GM21717 (cell line): ENCODE results near the gene CBX1.

ENCODE experiments used
- ATAC-seq: cut with Tn5 transposase; IDR thresholded peaks from one replicate; pipeline ENCODE4 v1.9.1; 2021; ENCODE audit warnings: mild to moderate bottlenecking, moderate library complexity; ENCODE audit not compliant: unreplicated experiment

Gene CBX1

GRCh38 chr17:48101012-48101720 lies at the start of gene CBX1:
CBX1 (minus strand) TSS chr17:48101478; CDS start chr17:48077004, 24,474 bp downstream.
- ATAC-seq: peak; percentile 79

GRCh38 chr17:48150597-48151001 lies 49.3 kb upstream of the CBX1 start:
- no peak for ATAC-seq

DNA sequence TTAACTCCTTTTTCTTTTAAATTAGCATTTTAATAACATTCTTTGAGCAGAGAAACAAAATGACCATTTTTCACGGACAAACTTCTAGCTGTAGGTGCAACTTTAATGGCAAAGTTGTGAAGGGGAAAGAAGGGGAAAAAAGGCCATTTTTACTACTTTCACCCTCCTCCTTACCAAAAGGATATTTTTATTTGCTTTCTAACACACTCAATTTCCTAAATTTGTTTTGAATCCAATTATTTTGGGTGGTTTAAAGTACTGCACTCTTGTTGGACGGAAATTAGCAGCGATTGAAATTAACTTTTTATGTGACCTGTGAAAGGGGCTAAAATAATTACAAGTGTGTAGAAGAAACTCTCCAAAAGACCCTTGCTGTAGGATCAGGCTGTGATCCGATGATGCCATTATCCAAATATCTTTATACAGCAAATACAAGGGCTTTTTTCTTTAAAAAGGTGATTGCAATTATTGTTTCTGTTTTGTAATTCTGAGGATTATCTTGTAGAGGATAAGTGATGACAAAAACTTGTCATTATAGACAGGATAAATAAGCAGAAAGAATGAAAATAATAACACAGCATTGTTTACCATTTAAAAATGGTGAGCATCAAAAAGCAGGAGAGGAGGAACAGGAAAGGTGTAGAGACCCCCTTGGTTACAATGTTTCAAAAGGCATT lies 48.6 kb upstream of the CBX1 start:
- ATAC-seq: no peak

DNA sequence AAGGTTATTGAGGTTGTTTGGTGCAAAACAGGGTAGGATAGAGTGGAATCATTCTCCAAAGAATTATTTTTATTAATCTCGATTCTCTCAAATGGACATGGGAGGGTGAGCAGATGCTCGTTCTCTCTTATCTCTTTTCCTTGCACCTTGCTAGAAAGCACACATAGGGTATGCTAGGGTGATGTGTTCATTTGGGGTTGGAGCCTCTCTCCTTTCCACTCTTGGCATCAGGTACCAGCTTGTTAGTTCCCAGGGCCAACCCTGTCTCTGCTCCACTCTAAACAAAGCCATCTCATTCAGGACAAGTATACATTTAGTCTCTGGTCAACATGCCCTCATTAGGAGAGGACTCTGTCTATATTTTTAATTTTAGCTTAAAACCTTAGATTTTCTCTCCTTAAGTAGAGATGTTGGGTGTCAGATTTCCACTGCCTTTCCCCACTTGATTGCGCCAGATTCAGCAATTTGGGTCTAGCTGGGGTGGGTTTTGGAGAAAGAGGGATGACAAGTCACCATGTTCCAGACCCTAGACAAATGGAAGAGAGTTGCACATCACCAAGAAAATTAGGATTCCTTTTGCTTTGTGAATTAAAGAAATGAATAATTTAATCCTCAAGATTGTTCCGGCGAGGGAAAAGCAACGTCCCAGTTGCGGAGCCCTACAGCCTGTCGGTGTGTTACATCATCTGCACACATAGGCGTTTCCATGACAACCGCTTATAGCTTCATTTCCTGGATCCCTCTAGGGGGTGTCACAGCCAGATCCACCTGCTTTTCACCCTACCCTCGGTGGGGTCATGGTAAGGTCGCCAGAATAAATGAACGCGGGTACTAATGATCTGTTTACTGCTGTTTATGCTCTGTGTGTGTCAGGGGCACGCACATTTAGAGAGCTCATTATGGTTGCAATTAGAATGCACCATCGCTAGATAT lies 47.8 kb upstream of the CBX1 start:
- ATAC-seq: no peak

DNA sequence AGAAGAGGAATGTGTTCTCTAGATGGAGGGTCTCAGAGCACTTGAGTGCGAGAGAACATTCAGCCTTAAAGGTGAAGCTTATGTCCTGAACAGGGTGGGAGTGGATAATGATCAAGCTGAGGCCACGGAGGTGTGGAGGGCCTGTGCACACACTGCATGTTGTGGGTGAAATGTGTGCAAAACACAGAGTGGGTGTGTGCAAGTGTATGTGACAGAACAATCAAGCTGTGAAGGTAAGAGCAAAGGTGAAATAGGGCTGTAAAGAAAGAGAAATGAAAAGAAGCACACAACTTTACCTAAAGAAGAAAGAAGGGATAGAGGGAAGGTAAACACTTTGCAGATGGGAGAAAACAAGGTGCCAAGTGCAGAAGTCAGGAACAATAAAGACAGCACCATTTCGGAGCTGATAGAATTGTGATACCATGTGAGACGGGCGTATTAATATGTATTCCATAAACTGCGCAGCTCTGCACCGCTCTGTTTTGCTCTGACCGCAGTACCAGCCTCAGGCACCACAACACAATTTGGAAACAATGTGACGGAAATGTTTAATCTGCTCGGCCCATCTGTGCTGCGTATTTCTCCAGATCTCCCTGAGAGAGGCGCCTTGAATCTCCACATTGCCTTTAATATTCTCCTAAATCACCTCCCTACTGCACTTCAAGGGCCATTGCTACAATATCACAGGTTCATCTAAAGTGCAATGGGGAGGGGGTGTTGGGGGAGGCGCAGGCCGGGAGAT lies 46.9 kb upstream of the CBX1 start:
- ATAC-seq: no peak

DNA sequence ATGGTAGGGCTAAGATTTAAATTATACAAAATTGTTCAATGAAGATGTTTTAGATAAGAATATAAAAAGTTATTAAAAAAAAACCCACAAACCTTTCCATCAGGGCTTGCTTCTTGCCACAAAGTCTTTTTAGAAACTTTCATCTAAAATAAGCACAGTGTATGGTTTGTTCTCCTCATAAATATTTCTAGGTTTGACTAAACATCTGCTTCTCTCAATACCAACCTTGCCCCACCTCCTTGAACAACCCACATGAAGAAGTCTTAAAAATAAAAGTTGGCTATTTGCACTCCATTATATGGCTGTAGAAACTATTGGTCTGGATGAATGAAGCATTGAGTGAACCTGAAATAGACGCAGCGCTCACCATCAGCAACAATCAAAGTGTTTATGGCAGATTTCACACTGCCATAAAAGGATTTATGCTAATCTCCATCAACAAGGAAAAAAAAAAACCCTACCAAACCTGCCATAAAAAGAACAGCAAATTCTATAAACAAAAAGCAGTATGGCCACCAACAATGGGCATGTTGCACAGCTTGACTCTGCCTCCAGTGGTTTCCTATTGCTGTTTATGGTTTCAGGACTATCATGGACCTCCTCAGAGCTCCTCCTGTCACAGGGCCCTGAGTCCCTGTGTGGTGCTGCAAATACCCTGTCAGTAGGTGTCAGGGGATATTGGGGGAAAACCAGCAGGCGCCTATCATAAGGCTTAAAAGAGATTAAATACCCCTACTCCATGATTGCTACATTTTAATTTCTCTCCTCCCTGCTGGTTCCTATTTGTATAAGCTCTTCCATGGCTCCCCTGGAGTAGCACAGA lies 43.9 kb upstream of the CBX1 start:
- ATAC-seq: no peak

GRCh38 chr17:48144231-48144630 lies 43.0 kb upstream of the CBX1 start:
- no peak for ATAC-seq

DNA sequence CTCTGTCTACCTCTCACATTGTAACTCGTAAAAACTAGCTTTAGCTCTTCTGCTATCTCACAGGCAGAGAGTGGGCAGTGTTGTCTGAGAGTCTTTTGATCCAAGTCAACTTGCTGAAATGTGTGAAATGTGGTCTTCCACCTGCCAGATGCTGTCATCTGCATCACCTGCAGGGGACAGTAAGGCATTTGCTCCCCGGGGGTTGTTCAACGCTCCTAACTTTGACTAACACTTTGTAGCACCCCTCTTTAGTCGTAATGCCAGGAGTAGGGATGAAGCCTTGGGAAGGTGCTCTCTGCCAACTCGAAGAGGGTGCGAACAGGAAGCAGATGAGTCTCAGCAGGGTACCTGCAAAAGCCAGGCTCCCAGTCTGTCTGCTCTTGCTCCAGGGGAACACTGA lies 42.4 kb upstream of the CBX1 start:
- ATAC-seq: no peak

DNA sequence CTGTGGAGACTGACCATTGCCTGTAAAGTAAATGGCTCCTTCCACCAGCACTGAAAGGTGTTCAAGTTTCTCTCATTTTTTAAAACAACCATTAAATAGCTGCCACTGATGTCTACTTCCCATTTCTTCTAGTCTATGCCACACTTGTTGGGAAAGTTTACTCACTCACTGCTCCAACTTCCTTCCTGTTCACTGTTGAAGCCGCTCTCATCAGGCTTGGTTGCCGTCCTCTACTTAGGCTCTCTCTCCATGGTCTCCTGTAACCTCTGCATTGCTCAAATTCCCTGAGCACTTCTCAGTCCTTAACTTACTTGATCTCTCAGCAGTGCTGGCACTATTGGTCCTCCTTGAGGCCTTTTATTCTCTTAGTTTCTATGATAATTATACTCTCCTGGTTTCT lies 38.7 kb upstream of the CBX1 start:
- ATAC-seq: no peak

DNA sequence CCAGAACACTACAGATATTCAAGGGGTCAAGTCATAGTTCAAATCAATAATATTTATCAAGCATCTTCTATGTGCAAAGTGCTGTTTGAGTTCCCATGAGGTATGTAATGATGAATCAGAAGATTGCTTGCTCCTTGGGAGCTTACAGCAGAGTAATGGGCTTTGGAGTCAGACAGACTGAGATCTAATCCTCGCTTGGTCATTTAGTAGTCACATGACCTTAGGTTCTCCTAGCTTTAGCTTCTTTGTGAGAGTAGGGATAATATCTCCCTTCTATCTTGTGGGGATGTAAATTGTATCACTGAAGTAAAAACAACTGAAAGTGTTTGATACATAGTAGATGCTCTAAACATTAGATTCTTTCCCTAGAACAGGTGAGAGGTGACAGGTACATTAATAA lies 36.4 kb upstream of the CBX1 start:
- ATAC-seq: no peak

DNA sequence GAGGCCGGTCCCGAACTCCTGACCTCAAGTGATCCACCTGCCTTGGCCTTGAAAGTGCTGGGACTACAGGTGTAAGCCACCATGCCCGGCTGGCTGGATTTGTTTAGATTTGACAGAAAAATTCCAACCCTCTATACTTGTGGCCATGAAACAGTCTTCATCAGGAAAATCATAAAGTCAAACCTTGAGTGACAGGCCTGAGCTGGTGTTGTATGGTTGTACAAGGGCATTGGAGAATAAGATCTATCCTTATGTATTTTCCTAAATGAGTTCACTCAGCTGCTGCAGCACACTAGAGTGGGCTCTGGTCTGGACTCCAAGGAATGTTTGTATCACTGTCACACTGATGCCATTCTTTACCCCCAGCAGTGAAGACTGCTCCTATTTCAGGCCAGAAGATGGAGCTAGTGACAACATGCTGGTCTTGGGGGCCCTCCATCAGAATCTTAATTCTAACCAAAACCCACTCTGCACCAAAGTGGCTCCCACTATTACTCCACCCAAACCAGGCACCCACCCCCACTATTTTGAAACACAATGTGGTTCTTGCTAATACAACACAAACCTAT lies 33.7 kb upstream of the CBX1 start:
- no peak for ATAC-seq

- no peak for ATAC-seq
Measured at GRCh38 chr17:48132385-48132784, 31.1 kb upstream of the CBX1 start.

GRCh38 chr17:48131216-48131824 lies 30.0 kb upstream of the CBX1 start:
- ATAC-seq: no peak

GRCh38 chr17:48129981-48130380 lies 28.7 kb upstream of the CBX1 start:
- ATAC-seq: no peak

- ATAC-seq: no peak
Measured at GRCh38 chr17:48128400-48128799, 27.1 kb upstream of the CBX1 start.

DNA sequence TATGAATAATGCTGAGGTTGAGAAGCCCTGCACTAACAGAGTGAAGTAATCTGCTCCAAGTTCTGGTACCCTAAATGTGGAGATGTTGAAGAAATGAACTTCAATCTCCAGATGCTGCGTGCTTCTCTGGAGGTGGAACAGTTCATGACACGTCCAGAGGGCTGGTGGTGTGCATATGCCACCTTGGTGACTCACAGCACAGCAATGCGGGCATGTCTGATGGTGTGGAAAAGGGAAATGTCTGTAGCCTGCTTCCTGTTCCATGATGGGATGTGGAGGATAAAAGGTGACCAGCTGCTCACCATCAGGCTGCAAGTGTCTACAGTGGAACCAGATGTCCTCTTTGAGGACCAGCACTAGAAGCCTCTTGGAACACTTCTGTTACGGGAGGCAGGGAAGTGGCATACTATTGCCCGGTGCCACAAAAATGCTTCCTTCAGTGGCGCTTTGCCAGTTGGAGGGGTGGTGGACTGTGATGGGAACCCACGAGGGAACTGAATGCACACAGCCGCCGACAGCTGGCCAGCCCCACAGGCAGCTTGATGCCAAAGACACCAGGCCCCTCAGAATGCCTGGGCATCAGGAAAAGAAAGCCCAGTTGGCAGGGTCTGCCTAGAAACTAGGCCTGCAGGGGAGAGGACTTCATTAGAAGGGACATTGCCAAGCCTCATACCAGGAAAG lies 26.2 kb upstream of the CBX1 start:
- ATAC-seq: no peak

- ATAC-seq: no peak
Measured at GRCh38 chr17:48126532-48126850, 25.2 kb upstream of the CBX1 start.

DNA sequence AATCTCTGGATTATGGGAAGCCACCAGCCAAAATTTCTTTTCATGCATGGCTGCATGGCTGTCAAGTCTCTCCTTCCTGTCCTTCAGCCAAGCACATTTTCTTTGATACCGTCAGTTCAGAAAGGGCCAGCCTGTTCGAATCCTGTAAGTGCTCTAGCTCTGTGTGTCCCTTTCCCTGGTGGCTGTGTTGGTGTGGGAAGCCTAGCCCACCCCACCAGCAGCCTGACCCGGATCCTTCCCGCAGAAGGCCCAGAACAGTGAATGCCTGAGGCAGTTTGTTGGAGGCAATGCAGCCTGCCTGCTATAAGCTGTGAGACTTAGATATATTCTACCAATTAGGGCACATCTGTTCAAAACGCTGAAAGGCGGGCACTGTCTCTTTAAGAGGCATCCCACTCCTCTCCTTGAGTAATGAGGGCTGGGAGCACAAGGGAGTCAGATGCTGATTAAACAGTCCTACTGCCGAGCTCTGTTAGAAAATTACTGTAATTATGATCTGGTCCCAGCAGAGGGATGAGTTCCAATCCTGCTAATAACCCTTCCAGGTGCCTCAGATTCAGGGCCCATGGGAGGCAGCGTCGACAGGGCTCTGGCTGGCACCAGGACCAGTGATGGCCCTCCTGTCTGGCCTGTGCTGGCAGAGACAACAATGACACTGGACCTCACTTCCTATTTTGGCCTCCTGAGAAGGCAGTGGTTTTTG lies 24.7 kb upstream of the CBX1 start:
- ATAC-seq: no peak
